HG03432 (cell line): ENCODE results near the gene MRPS34.

Source experiments
- ATAC-seq: cut with Tn5 transposase; IDR thresholded peaks from one replicate; pipeline ENCODE4 v1.9.1; 2021; ENCODE audit warnings: mild to moderate bottlenecking, moderate library complexity; ENCODE audit not compliant: unreplicated experiment

Gene MRPS34

DNA sequence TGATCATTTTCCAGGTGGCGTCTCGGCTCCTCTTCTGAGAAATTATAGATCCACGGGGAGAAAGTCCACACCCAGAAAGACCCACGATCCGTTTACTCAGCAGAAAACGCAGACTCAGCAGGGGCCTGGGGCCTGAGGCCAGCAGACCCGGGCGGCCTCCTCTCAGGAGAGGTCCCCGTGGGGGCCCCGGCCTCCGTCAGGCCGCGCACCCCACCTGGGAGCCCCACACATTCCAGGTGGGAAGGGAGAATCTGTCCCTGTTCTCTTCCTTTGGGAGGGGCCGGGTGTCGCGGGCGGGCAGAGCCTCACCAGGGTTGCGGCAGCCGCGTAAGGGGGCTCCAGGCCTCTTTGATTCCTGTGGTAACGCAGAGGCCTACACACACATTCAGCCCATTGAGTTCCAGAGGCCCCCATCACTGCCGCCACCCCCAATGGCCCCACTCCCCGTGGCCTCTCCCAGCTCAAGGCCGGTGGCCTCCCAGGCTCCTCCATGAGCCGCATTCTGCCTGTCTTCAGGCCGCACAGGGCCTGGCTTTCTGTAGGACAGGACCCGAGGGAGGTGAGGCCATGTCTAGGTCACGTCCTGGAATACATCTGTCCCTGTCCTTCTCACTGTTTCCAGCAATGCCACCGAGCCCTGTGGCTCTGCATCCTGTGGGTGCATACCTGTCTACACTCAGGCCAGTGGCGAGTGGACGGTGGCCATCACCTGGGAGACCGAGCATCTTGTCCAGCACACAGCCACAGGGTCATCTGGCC is 22.2 kb upstream of the MRPS34 start:
- ATAC-seq = no peak

DNA sequence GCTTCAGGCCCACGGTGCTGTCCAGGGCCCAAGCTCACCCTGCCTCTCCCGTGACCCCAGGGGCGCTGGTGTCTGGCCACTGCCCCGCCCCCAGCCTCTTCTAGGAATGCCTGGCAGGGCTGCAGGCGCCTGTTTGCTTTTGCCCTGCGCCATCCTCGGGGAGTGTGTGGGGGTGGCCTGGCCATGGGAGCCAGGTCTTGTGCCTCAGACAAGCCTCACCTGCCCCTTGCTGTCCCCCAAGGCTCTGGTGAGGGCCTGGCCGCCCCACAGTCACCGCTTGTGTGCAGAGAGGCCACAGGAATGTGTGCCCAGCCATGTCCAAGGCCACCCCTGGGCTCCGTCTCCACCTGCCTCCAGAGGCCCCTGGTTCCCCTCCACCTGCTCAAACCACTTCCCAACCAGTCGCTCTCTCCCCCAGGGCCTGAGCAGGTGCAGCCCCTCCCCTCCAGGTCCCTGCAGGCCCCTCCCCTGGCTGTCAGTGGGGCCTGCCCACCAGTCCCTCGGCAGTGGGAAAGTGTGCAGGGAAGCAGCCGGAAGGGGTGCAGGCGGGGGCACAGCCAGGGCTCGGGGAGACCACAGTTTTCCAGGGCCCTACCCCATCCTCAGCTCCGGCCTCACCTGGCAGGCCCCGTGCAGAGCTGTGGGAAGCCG is 21.4 kb upstream of the MRPS34 start:
- ATAC-seq = no peak

DNA sequence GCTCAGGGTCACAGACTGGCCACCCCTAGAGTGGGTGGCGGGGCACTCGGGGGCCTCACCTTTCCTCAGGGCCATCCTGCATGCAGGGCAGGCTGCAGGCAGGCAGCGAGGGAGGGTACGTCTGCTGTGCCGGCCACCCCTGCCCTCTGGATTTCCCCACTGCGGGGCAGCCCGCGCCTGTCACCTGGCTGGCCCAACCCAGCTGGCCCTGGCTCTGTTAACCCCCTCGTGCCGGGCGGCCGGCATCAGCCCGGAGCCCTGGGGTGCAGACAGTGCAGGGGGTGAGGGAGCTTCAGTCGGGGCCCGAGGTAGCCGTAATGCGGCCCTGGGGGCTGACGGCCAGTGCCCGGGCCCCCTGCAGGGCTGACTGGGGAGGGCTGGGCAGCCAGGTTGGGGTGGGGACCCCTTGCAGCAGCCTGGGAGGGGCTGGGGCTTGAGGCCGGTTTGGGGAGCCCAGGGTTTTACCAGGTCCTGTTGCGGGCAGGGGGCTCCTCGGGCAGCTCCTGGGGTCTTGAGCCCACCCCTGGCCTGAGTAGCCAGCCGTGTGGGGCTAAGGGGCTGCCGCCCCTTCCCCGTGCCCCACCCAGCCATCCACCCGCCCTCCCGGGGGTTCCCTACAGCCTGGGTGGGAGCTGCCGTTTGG is 20.8 kb upstream of the MRPS34 start, which contains the start of gene IGFALS:
Gene IGFALS, minus strand, starts transcription at position 128 of the 643 bp plus-strand sequence. Its CDS starts 53 bp downstream, at position 75.
- no peak for ATAC-seq

DNA sequence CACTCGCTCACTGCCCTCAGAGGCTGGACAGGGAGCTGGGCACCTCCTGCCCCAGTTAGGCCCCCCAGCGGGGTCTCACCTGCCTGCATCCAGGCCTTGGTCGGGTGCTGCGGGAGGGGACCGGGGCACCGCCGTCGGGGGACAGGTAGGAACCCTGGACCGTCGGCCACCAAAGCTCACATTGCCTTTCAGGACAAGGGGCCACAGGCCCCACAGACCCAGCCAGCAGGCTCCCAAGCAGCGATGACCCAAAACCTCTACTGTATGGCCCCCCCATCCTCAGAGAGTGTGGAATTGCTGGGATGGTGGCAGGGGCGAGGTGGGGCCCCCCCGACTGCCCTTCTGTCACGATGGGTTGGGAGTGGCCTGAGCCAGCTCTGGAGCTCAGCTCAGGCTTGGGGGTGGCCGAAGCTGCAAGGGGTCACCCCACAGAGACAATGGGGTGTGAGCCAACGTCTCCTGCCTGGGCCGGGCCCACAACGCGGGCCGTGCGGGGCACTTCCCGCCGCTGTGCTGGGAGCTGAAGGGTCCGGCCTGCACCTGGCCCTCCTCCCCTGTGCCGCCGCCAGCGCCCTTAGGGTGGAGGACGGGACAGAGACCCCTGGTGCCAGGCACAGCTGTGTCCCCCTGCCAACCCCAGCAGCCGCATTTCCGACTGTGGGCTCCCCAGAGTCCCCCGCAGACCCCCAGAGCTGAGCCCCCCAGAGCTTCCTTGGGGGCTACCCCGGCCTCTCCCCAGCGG is 20.1 kb upstream of the MRPS34 start:
- no peak for ATAC-seq

DNA sequence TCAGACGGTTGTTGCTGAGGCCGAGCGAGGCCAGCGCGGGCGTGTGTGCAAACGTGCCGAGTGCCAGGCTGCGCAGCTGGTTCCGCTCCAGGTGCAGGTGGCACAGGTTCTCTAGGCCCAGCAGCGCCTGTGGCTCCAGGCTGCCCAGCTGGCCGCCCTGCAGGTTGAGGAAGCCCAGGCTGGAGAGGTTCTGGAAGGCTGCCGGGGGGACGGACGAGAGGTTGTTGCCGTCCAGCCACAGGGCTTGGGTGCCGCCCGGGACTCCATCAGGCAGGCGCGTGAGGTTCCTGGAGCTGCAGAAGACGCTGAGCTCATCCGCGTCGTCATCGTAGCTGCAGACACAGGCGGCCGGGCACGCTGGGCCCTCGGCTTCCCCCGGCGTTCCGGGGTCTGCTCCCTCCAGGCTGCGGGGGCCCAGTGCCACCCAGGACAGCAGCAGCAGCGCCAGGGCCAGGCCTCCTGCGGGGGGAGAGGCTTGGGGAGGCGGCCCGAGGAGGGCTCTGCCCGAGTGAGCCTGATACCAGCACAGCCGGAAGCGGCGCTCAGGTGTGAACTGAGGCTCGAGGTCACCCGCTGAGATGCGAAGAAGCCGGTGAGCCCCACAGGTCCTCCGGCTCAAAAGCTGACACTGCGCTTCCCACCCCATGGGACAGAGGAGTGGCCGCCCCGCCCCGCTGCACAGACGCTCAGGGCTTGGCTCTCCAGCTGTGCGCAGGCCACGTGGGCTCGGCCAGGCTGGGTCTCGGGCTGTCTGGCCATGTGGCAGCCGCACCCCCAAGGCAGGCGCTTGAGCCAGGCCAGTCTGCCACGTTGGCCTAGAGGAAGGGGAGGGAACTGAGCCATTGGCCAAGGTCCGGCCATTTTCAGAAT is 19.2 kb upstream of the MRPS34 start:
- ATAC-seq = no peak

DNA sequence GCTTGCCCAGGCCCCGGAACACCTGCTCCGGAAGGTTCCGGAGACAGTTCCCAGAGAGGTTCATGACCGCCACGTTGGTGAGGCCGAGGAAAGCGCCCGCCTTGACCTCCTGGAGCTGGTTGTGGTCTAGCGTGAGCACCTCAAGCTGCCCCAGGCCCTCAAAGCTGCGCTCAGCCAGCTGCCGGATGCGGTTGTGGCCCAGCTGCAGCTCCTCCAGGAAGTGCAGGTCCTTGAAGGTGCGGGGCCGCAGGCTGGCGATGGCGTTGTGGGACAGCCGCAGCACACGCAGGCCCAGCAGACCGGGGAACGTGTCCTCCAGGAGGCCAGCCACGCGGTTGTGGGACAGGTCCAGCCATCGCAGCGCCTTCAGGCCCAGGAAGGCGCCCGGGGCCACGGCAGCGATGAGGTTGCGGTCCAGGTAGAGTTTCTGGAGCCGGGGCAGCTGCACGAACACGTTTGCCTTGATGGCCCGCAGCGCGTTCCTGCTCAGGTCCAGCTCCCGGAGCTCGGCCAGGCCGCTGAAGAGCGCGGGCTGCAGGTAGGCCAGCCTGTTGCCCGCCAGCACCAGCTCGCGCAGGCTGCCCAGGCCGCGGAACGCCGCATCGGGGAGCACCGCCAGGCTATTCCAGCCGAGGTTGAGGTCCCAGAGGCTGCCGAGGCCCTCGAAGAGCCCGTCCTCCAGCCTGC is 18.5 kb upstream of the MRPS34 start:
- ATAC-seq = no peak

DNA sequence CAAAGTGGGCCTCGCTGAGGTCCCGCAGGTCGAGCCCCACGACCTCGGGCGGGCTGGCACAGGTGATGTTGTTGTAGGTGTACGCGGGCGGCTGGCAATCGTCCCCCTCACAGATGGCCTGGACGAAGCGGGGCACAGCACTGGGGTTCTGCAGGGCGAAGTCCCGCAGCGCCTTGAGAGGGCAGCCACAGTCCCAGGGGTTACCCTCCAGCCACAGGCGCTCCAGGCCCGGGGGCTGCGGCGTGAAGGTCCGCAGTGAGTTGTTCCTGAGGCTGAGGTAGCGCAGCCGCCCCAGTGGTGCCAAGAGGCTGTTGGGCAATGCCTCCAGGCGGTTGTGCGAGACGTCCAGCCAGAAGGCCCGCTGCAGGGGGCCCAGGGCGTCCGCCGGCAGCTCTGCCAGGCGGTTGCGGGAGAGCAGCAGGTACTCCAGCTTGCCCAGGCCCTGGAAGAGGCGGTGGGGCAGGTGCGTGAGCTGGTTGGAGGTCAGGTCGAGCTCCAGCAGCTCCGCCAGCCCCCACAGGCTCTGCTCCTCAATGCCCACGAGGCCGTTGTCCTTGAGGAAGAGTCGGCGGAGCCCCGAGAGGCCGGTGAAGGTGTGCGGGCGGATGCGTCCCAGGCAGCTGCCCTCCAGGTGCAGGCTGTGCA is 17.8 kb upstream of the MRPS34 start:
- ATAC-seq = no peak

DNA sequence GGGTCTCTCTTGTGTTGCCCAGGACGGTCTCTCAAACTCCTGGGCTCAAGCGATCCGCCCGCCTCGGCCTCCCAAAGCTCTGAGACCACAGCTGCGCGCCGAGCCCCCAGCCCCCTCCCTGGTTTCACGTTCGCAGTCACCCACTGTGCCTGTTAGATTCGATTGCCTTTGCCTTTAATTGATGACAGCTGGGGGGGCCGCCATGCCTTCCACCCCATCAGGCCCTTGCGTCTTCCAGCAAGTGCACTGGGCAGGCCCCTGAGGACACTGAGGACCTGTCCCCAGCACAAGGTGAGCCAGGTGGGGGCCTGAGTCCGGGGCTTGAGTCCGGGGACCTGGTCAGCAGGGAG is 17.3 kb upstream of the MRPS34 start:
- no peak for ATAC-seq

DNA sequence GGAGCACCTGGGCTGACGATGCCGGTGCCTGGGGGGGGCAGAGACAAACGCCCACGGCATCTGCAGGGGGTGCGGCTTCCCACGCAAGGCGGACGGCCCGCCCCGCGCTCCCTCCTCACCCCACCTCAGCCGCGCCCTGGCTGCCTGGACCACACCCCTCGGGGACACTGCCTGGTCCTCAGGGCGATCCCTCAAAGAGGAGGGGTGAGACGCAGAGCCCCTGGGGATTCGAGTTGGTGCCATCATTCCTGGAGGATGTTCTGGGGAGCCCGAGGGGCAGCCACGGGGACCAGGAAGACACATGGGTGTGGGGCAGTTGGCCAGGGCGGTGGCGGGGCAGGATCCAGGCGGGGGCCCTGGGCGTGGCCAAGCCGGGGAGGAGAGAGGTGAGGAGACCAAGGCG is 16.7 kb upstream of the MRPS34 start:
- ATAC-seq = no peak

DNA sequence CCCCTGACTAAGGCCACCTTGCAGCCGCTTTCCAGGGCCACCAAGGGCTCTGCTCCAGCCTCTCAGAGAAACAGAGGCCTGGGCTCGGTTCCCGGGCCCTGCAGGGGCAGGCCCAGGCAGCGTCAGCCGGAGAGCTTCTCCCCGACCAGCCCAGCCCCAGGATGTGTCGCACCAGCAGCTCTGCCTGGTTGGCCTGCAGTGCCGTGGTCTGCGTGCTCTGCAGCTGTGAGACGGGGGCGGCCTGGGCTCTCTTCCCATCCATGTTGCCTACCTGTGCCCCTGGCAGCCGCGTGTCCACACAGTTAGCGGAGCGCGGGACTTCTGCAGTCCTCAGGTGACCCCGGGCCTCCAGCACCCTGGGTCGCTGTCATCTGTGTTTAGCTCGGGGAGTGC is 15.8 kb upstream of the MRPS34 start:
- no peak for ATAC-seq

DNA sequence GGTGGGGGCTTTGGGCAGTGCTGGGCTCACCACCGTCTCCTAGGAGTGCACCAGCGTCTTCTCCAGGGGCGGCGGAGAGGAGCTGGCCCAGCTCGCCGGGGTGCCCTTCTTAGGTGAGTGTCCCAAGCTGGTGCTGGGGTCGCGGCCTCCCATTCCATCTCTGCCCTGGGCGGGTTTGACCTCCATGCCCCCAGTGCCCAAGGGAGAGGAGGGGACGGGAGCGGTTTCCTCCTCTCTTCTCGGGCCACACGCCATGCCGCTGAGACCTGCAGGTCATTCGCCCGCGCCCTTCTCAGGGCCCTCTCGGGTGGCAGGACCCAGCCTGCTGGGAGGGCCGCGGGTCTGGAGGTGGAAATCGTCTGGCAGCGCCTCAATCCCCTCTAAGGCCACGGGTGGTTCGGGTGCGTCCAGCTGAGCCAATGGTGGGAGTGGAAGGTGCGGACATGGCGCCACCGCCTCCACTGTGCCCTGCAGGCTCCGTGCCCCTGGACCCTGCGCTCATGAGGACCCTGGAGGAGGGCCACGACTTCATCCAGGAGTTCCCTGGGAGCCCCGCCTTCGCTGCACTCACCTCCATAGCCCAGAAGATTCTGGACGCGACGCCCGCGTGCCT is 15.3 kb upstream of the MRPS34 start:
- no peak for ATAC-seq

DNA sequence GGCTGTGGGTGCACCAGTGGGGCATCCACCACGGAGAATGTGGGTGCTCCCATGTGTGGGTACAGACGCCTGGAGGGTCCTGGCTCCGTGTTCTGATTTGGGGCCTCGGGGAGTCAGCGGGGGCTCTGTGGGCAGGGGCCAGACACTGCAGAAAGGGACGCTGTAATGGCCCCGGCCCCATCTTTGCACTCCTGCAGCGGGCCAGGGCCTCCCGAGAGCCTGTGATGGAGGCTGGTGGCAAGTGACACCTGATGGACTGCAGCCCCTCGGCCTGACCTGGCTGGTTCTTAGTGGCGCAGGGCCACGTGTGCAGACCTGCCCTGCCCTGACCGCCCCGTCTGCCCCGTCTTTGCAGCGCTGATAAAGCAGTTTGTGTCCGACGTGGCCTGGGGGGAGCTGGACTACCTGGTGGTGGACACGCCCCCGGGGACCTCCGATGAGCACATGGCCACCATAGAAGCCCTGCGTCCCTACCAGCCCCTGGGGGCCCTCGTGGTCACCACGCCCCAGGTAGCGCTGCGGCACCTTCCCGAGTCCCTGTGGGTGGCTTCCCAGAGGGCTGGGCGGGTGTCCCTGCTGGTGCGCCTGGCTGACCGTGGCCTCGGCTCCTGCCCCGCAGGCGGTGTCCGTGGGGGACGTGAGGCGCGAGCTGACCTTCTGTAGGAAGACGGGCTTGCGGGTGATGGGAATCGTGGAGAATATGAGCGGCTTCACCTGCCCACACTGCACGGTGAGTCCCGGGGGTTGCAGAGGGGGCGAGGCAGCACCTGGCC is 14.6 kb upstream of the MRPS34 start:
- ATAC-seq = no peak

DNA sequence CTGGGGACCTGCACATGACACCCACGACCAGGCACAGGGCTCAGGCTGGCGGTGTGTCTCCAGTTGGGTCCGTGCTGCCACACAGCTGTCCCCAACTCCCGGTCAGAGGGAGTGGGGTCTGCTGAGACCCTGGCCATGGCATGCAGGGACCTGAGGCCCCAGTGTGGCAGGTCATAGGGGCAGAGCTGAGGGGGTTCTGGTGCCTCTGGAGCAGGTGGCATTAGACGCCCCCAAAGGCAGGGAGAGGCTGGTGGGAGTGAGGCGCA is 14.1 kb upstream of the MRPS34 start:
- no peak for ATAC-seq

DNA sequence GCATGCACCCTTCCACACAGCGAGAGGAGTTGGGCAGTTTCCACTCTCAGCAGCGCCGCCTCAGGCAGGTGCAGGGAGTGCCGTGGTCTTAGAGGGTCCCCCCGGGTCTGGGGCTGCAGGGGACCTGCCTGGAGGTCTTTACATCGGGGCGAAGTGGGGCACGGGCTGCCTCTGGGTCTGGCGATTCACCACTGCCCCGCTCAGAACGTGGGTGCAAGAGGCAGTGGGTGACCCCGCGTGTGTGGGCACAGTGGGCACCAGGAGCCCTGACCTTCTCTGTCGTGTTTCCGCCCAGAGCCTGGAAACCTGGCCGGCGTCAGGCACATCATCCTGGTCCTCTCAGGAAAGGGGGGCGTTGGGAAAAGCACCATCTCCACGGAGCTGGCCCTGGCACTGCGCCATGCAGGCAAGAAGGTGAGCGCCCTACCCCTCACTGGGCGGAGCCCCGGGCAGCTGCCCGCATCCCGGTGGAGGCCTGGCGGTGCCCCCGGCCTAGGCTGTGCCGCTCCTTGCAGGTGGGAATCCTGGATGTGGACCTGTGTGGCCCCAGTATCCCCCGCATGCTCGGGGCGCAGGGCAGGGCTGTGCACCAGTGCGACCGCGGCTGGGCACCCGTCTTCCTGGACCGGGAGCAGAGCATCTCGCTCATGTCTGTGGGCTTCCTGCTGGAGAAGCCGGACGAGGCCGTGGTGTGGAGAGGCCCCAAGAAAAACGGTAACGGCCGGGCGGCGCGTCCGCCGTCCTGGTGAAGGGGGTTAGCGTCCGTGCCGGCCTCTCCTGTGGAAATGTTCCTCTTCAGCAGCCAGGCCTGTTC is 13.5 kb upstream of the MRPS34 start:
- ATAC-seq = no peak

DNA sequence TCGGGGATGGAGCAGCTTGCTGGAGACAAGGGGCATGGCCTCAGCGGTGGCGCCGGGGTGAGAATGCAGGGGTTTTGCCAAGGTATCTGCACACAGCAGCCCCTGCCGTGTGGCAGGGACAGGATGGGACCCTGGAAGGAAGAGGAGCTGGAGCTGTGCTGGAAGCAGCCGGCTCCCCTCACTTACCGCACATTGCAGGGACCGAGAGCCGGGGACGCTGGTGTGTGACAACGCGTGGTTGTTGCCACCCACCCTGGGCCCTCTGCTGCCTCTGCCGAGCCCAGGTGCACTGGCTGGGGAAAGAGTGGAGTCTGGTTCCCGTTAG is 12.9 kb upstream of the MRPS34 start:
- no peak for ATAC-seq

DNA sequence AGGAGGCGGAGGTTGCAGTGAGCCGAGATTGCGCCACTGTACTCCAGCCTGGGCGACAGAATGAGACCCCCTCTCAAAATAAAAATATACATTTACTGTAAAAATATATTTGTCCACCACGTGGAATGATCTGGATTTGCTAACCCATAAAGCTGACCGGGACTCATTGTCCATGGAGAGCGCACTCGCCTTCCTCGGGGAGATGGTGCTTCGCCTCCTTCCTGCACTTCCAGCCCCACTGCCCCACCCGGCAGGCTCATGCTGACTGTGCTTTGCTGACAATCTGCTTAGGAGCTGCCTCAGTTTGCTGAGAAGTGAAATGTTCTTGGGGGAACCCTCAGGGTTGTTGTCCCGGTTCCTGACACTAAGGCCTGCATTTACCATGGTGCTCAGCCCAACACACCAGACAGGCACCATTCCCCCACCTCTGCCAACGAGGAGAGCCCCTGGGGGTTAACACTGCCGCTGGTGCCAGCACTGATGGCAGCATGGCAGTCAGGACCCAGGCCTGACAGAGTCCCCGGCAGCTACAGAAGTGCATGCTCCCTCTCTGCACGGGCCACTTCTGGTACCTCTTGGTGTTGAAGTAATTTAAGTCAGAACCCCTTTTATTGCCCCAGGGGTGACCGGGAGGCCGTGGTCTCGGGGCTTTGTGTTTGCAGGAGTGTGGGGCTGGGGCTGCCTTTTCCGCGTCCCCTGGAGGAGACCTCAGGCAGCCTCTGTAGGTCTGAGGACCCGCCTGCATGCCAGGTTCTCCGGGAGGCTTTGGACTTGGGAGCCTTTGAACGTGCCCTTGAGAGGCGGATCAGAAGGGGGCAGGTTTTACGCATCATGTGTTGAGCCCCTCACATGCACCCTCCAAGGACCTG is 12.3 kb upstream of the MRPS34 start:
- no peak for ATAC-seq
